HG03095 (cell line): Measurements from ENCODE around the gene GAB1.
A peak's percentile ranks its signal among the peaks of the same experiment; 100 is the strongest.

ENCODE experiments used
- ATAC-seq: cut with Tn5 transposase; IDR thresholded peaks from one replicate; pipeline ENCODE4 v1.9.1; 2021; ENCODE audit warnings: moderate library complexity; ENCODE audit not compliant: unreplicated experiment

Gene GAB1

GRCh38 chr4:143383005-143383574, 46.4 kb downstream of the GAB1 start:
- no peak for ATAC-seq

DNA sequence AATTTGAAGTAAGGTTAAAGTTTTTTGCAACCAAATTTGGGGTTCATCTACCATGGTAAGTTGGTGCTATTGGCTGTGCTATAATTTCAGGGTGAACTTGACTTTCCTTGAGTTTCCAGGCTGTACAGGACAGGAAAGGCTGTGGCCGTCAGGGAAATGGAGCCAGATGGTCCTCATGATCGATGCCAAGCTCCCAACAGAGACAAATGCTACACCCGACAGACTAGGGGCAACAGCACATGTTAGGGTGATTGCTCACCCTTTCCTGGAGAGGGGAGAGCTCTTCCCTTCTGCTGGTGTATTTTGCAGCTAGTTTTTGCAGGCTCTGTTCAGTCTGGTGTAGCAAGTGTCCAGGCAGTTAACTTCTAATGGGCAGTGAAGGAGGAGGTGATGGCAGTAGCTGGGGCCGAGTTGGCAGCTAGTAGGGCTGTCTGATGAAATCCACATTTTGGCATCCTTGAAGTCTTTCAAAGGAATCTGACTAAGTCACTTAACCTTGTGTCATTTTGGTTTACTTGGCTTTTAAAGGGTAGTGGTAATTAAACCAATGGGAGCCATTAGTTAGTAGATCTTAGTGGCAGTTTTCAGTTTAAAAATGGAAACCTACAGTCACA, 47.8 kb downstream of the GAB1 start:
- no peak for ATAC-seq

DNA sequence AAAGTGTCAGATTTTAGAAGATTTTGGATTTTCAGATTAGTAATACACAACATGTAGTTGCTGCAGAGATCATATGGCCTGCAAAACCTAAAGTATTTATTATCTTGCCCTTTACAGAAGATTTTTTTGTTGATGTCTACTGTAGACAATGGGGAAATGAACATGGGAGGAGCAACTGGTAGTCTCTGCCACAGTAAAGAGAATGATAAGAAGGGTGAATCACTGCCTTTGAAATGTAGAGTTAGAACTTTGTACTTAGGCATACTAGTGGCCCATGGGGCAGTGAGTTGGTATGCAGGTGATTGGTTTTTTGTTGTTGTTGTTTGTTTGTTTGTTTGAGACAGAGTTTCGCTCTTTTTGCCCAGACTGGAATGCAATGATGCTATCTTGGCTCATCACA, 50.1 kb downstream of the GAB1 start:
- no peak for ATAC-seq

DNA sequence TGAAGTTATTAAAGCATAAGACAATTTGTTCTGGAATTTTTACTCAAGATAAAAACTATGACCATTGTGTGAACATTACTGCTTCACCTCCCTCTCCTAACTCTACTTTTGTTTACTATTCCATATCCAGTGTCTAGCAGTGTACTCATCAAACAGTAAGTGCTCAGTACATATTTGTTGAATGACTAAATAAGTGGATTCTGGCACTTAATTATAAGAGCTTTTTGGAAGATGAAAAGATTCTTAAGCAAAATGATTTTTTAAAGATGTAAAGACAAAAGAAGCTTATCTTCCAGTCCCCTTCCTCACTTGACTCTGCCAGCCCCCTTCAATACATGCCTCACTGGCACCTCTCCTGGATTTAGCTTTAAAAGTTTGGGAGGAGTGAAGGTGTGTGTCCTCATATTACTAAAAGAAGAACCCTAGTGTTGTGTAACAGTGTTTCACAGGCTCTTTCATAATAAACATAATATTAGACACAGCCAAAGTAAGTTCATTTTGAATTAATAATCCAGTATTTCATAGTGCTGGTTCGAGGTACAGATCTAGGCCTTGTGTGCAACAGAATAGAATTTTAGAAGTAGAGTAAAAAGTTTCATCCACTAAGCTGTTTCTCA, 53.0 kb downstream of the GAB1 start:
- no peak for ATAC-seq

GRCh38 chr4:143390764-143391163, 54.1 kb downstream of the GAB1 start:
- ATAC-seq = no peak

DNA sequence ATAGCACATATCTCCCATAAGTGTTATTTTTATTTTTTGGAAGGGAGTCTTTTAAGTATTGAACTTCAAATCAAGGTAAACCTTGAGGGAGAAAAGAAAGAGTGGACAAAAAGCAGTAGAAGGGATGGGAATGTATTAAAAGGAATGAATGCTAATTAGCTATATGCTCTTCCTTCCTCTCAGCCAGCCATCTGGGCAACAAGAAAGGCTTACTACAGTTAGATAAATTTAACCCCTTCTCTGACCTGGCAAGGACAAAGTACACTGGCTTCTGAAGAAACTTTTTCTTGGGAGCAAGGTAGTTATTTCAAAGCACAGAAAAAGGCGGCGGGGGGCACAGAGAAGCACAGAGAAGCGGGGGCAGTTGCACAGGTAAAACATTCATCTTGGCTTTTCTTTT, 54.6 kb downstream of the GAB1 start:
- ATAC-seq = no peak

GRCh38 chr4:143391895-143392294, 55.2 kb downstream of the GAB1 start:
- no peak for ATAC-seq

DNA sequence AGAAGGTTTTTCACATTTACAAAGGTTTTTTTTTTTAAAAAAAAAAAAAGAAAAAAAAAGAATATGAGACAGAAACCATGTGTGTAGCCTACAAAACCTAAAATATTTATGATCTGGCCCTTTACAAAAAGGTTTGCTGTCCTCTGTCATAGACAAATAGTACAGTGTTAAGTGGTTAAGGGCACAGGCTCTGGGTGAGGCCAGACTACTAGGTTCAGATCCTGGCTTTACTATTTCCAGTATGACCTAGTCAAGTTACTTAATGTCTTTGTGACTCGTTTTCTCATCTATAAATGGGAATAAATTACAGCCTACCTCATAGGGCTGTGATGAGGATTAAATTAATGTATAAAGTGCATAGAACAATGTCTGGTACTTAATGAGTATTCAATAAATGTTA, 56.5 kb downstream of the GAB1 start:
- no peak for ATAC-seq

- no peak for ATAC-seq
These were observed 58.2 kb downstream of the GAB1 start for GRCh38 chr4:143394739-143395453.

GRCh38 chr4:143396695-143397094, 60.0 kb downstream of the GAB1 start:
- ATAC-seq = no peak

GRCh38 chr4:143397335-143397734, 60.7 kb downstream of the GAB1 start:
- no peak for ATAC-seq

DNA sequence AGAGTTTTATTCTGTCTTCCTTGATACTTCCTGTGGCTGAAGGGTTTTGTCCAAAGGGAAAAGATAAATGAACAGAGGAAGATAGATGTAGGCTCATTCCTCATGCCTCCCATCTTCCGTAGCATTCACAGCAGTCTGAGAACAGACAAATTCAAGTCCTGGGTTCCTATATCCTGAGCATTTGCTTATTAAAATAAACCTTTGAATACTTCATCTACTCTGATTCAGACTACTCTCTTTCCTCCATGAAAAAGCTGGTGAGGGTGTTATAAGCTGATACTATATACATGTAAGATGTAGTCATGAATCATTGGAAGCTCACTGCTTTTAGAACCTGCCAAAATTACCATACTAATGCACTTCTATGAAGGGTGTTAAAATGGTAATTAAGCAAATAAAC, 61.2 kb downstream of the GAB1 start:
- no peak for ATAC-seq

GRCh38 chr4:143399113-143399949, 62.7 kb downstream of the GAB1 start:
- ATAC-seq = peak; percentile 61

DNA sequence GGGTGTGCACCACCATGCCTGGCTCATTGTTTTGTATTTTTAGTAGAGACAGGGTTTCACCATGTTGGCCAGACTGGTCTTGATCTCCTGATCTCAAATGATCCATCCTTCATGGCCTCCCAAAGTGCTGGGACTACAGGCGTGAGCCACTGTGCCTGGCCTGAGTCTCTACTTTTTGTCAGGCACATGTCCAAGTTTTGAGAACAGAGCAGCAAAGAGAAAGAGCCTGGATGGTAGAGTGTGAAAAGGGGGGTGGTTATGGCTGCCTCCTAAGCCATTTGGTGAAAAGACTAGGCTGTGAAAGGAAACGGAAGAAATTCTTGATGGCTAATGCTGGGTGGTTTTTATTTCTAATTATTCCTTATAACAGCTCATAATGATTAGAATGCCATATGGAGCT, 63.4 kb downstream of the GAB1 start:
- ATAC-seq = no peak

DNA sequence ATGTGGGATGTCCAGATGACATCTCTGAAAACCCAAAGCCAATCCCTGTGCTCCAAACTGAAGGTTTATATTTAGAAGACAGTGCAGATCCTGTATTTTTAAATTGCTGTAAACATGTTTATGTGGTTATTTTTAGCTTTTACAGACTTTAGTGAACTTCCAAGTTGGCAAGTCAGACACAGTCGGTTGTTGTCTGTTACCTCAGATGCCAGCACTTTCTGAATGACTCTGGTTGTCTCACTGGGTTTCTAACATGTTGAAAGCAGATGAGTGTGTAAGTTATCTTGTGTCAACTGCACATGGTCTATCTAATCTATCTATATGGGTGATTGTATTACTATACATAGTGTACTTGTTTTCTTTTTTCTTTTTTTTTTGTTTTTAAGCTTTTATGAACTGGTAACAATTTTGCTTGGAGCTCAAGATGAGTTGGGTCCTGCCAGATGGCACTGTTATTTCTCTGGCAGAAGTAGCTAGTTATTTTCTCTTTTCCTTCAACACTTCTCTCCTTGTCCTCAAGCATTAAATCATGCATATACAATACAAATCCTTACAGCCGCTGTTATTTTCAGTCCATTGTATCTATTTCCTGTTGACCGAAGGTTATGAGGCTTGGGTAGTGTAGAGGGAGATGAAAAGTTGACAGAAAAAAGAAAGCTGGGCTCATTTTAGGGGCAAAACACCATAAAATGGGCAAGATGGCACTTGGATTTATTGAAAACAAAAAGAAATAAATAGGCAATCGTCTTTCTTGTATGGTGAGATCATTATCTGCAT, 66.3 kb downstream of the GAB1 start:
- no peak for ATAC-seq

GRCh38 chr4:143403553-143403820, 66.8 kb downstream of the GAB1 start:
- no peak for ATAC-seq

DNA sequence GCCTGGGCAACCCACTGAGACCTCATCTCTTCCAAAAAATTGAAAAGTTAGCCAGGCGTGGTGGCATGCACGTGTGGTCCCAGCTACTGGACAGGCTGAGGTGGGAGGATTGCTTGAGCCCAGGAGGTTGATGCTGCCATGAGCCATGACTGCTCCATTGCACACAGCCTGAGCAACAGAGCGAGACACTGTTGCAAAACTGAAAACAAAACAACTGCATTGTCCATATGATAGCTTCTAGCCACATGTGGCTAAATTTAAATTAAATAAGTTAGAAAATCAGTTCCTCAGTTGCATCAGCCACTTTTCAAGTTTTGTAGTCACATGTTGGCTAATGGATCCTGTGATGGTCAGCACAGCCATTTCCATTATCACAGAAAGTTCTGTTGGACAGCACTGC, 67.9 kb downstream of the GAB1 start:
- peak; percentile 97 for ATAC-seq

GRCh38 chr4:143405075-143405730, 68.5 kb downstream of the GAB1 start:
- no peak for ATAC-seq

GRCh38 chr4:143406523-143406922, 69.8 kb downstream of the GAB1 start:
- no peak for ATAC-seq

GRCh38 chr4:143407474-143407873, 70.8 kb downstream of the GAB1 start:
- no peak for ATAC-seq
